Activated T-cell treated with anti-CD3 and anti-CD28 coated beads, Interleukin-2, amount 50 U/mL, for 72 hours (primary cell): Measurements from ENCODE around the gene SLC44A2. TPM values are rescaled to one million over a fixed set of nuclear protein-coding genes. Genes with fewer than 3 reads are reported as not detected.
"Not testable (repeated sequence)": the region's sequence is repeated elsewhere in the genome, so short reads cannot be mapped to it uniquely, and the experiment has no call there.

Experiments used
- ATAC-seq, 2 donors: fragments of 150-1000 bp; cut with Tn5 transposase; replicated peaks in 1 of 2; 2 replicates each; pipeline ENCODE4 v1.10.0; 2021; ENCODE audit warnings: moderate library complexity in 2 of 2, mild to moderate bottlenecking in 1 of 2
- DNase-seq, 2 donors: peaks; one replicate each; pipeline ENCODE4 v3.0.0; 2021 to 2022; ENCODE audit warnings: mixed read lengths in 1 of 2
- H3K27ac Mint-ChIP-seq: one replicate; pipeline ENCODE4 v1.8.0; 2022; ENCODE audit warnings: mild to moderate bottlenecking, moderate library complexity, mixed read lengths
- H3K27me3 Mint-ChIP-seq: one replicate; pipeline ENCODE4 v1.8.0; 2022; ENCODE audit warnings: low read depth, mixed read lengths
- H3K36me3 Mint-ChIP-seq, 2 donors: one replicate each; pipeline ENCODE4 v1.8.0; 2022; ENCODE audit warnings: mixed read lengths in 2 of 2, mild to moderate bottlenecking in 1 of 2; ENCODE audit not compliant: insufficient read depth in 2 of 2
- H3K4me1 Mint-ChIP-seq: one replicate; pipeline ENCODE4 v1.8.0; 2022; ENCODE audit warnings: low read depth, mixed read lengths
- H3K4me3 Mint-ChIP-seq, 2 donors: one replicate each; pipeline ENCODE4 v1.8.0; 2022; ENCODE audit warnings: mild to moderate bottlenecking in 2 of 2, mixed read lengths in 2 of 2, moderate library complexity in 2 of 2
- H3K9me3 Mint-ChIP-seq, 2 donors: one replicate each; pipeline ENCODE4 v1.8.0; 2022; ENCODE audit warnings: mixed read lengths in 2 of 2
- total RNA-seq, 2 donors: library from RNA; stranded (reverse); gene quantifications; one replicate each; pipeline ENCODE4 v1.2.3, GENCODE V29; 2022

Gene SLC44A2
- total RNA-seq, 2 donors from 2014 or later = 131 to 148 TPM

- Mint-ChIP-seq H3K9me3 (no peaks in the 10 kb centered on the region), H3K36me3 (peaks cover 0 to 3% of the 10 kb centered on the region in 2 donors), H3K27me3 (no peaks in the 10 kb centered on the region), H3K4me1 (peaks cover 22% of the 10 kb centered on the region), H3K4me3 (no peak overlapping the region), H3K27ac (no peak overlapping the region)
- no peak for DNase-seq
- no peak for ATAC-seq
These were observed 21.3 kb downstream of the SLC44A2 start for GRCh38 chr19:10646456-10647159.

DNA sequence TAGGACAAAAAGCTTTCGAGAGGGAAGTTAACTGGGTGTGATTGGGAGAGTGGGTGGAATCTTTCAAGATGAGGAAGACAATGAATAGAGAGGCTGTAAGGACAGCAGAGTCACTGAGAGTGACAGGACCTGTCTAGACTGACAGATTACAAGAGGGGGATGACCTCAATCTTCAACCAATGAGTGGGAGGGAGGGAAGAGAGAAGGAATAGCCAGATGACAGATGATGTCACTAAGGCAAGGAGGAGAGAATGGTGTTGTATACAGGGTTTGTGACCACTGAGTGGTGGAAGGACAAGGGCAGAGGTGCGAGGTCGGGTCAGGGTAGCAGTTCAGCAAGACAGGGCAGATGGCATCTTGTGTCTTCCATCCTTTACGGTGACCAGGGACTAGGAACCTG, 23.0 kb downstream of the SLC44A2 start:
- peaks cover 2 to 7% of the 10 kb centered on the region in 2 donors for H3K36me3 Mint-ChIP-seq
- H3K9me3 Mint-ChIP-seq = no peaks in the 10 kb centered on the region
- peak overlapping the region; percentile 1 for H3K27ac Mint-ChIP-seq
- H3K4me3 Mint-ChIP-seq = no peak overlapping the region
- peak; percentile 49 to 56 for ATAC-seq
- DNase-seq = no peak
- no peaks in the 10 kb centered on the region for H3K27me3 Mint-ChIP-seq
- peaks cover 28% of the 10 kb centered on the region for H3K4me1 Mint-ChIP-seq

DNA sequence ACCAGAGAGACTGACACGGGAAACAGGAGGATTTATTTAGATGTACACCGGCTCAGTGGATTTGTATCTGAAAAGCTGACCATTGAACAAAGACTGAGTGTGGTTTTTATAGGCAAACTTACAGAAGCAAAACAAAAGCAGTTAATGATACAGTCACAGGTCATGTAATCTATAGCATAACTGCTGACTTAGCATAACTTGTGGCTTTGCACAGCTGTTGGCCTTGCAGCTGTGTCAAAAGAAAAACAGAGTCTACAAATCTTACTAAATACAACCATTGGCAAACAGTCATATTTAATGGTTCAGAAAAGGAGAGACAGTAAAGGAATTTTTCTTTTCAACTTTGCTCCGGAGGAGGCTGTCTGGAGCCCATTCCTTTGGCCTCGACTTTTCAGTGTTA, 26.5 kb downstream of the SLC44A2 start:
- no peak for ATAC-seq
- DNase-seq = no peak
- Mint-ChIP-seq H3K27me3 (no peaks in the 10 kb centered on the region), H3K9me3 (no peaks in the 10 kb centered on the region), H3K27ac (peak overlapping the region; percentile 5), H3K4me1 (peaks cover 34% of the 10 kb centered on the region), H3K4me3 (peak overlapping the region; percentile 0 to 97), H3K36me3 (peaks cover 9 to 15% of the 10 kb centered on the region in 2 donors)

- Mint-ChIP-seq H3K27ac (peak overlapping the region; percentile 99), H3K36me3 (peaks cover 12 to 21% of the 10 kb centered on the region in 2 donors), H3K9me3 (no peaks in the 10 kb centered on the region), H3K27me3 (no peaks in the 10 kb centered on the region), H3K4me1 (peaks cover 47% of the 10 kb centered on the region), H3K4me3 (peak overlapping the region; percentile 97)
- DNase-seq = no peak
- no peak for ATAC-seq
These were observed 28.1 kb downstream of the SLC44A2 start for GRCh38 chr19:10653482-10653731.

- Mint-ChIP-seq H3K4me3 (peak within 1 kb of the TSS; percentile 97), H3K36me3 (peaks cover 12 to 21% of the 10 kb centered on the region in 2 donors), H3K27me3 (no peaks in the 10 kb centered on the region), H3K9me3 (no peaks in the 10 kb centered on the region), H3K27ac (peak within 1 kb of the TSS; percentile 99), H3K4me1 (peaks cover 50% of the 10 kb centered on the region)
- peak; percentile 81 to 85 for ATAC-seq
- peak; percentile 99 to 100 for DNase-seq
These were observed 28.6 kb downstream of the SLC44A2 start, which contains the start of gene ILF3 for GRCh38 chr19:10653732-10654609. TSS of gene ILF3 (plus strand) at chr19:10654346. CDS start at chr19:10670606, 16,260 bp downstream.

DNA sequence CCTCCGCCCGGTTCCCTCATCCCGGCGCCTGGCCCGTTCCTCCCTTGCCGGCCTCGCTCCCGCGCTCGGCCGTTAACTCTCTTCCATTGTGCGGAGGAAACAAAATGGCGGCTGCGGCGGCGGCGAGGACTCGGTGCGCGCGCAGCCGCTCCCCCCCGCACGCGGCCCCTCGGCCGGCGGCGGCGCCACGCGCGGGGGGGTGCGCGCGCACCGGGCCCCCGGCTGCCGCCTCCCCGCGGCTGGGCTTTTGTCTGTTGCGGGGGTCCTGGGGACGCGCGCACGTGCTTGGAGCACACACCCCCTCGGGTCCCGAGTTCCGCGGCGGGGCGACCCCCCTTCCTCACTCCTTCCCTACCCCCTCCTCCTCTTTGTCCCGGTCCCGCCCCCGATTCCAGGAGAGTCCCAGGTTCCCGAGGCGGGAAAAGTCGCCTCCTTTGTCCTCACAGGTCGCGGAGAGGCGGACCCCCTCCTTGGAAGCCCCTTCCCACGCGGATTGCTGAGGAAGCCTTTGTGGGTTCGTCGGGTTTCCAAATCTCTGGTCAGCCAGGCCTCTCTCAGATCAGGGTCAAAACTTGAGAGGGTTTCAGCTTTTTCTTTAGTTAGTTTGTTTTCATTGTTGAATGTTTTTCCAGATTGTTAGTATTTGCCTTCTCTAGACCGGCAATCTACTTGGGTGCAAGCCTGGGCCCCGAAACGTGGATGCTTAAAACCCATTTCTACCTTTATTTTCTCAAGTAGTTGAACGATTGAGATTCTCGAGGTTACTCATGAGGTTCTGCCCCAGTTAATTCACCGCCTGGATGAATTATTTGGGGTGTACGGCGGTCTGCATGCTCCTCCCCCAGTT, 29.5 kb downstream of the SLC44A2 start:
- peak; percentile 67 to 70 for DNase-seq
- Mint-ChIP-seq H3K36me3 (peaks cover 12 to 21% of the 10 kb centered on the region in 2 donors), H3K27me3 (no peaks in the 10 kb centered on the region), H3K27ac (peak overlapping the region; percentile 85), H3K4me1 (peaks cover 59% of the 10 kb centered on the region), H3K4me3 (peak overlapping the region; percentile 97), H3K9me3 (no peaks in the 10 kb centered on the region)
- peak; percentile 23 to 31 for ATAC-seq

GRCh38 chr19:10655457-10656312, 30.3 kb downstream of the SLC44A2 start:
- Mint-ChIP-seq H3K27ac (peak overlapping the region; percentile 85), H3K27me3 (no peaks in the 10 kb centered on the region), H3K4me1 (peaks cover 66% of the 10 kb centered on the region), H3K36me3 (peaks cover 12 to 21% of the 10 kb centered on the region in 2 donors), H3K9me3 (no peaks in the 10 kb centered on the region), H3K4me3 (peak overlapping the region; percentile 93 to 97)
- DNase-seq (no peak), ATAC-seq (no peak)

GRCh38 chr19:10660346-10660745, 35.0 kb downstream of the SLC44A2 start:
- Mint-ChIP-seq H3K27ac (peak overlapping the region; percentile 59), H3K4me1 (peaks cover 78% of the 10 kb centered on the region), H3K4me3 (peak overlapping the region in 1 of 2 donors; percentile 11), H3K27me3 (no peaks in the 10 kb centered on the region), H3K9me3 (no peaks in the 10 kb centered on the region), H3K36me3 (peaks cover 7 to 16% of the 10 kb centered on the region in 2 donors)
- no peak for DNase-seq
- ATAC-seq = no peak

- H3K4me1 Mint-ChIP-seq = peaks cover 73% of the 10 kb centered on the region
- peak overlapping the region; percentile 82 for H3K27ac Mint-ChIP-seq
- DNase-seq (no peak), ATAC-seq (peak in 1 of 2 donors; percentile 9)
- H3K36me3 Mint-ChIP-seq = peaks cover 3 to 5% of the 10 kb centered on the region in 2 donors
- H3K4me3 Mint-ChIP-seq = peak overlapping the region; percentile 3 to 57
- H3K9me3 Mint-ChIP-seq = no peaks in the 10 kb centered on the region
- no peaks in the 10 kb centered on the region for H3K27me3 Mint-ChIP-seq
These were observed 36.6 kb downstream of the SLC44A2 start for GRCh38 chr19:10661946-10662345.

- Mint-ChIP-seq H3K9me3 (no peaks in the 10 kb centered on the region), H3K4me1 (peaks cover 73% of the 10 kb centered on the region), H3K4me3 (peak overlapping the region; percentile 29 to 57), H3K27ac (peak overlapping the region; percentile 82), H3K27me3 (no peaks in the 10 kb centered on the region), H3K36me3 (peaks cover 0 to 2% of the 10 kb centered on the region in 2 donors)
- DNase-seq (peak; percentile 33 to 38), ATAC-seq (peak; percentile 63 to 75)
These were observed 37.3 kb downstream of the SLC44A2 start for GRCh38 chr19:10662384-10663251.

DNA sequence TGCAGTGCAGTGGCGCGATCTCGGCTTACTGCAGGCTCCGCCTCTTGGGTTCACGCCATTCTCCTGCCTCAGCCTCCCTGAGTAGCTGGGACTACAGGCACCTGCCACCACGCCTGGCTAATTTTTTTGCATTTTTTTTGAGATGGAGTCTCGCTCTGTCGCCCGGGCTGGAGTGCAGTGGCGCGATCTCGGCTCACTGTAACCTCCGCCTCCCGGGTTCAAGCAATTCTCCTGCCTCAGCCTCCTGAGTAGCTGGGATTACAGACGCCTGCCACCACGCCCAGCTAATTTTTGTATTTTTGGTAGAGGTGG, 37.9 kb downstream of the SLC44A2 start:
- not testable (repeated sequence) for H3K9me3 Mint-ChIP-seq, H3K27me3 Mint-ChIP-seq, DNase-seq, ATAC-seq, H3K36me3 Mint-ChIP-seq
- peak overlapping the region in 1 of 2 donors; percentile 29 for H3K4me3 Mint-ChIP-seq
- H3K4me1 Mint-ChIP-seq = peaks cover 72% of the 10 kb centered on the region
- peak overlapping the region; percentile 82 for H3K27ac Mint-ChIP-seq
